SK-N-SH (cell line): ENCODE data around the gene ZNF267.

ENCODE experiments used
- CHD2 ChIP-seq: fragments of 150-350 bp; IDR thresholded peaks from 2 replicates; pipeline ENCODE4 v1.6.1; 2018; ENCODE audit warnings: low read length; ENCODE audit not compliant: partially characterized antibody
- CTCF ChIP-seq: fragments of 200-600 bp; sonication (generic); IDR thresholded peaks from 2 replicates; pipeline ENCODE4 v1.6.1; 2017; ENCODE audit warnings: antibody characterized with exemption, mild to moderate bottlenecking, moderate library complexity
- EZH2phosphoT487 ChIP-seq: fragments of 200-600 bp; sonication (generic); IDR thresholded peaks from 2 replicates; pipeline ENCODE4 v1.6.1; 2017; ENCODE audit warnings: low read depth, mixed run types, mild to moderate bottlenecking, antibody characterized with exemption, moderate library complexity, borderline replicate concordance
- JUND ChIP-seq: IDR thresholded peaks from 2 replicates; pipeline ENCODE4 v1.4.0; 2012
- RXRA ChIP-seq: IDR thresholded peaks from 2 replicates; pipeline ENCODE4 v1.4.0; 2012; ENCODE audit warnings: low read depth, mild to moderate bottlenecking, borderline replicate concordance
- TAF1 ChIP-seq: IDR thresholded peaks from 2 replicates; pipeline ENCODE4 v1.6.1; 2012; ENCODE audit warnings: low read depth, mild to moderate bottlenecking, low read length, moderate library complexity, borderline replicate concordance
- TF ChIP-seq, protein P1 (sequence below): IDR thresholded peaks from 2 replicates; pipeline ENCODE4 v1.6.1; 2012; ENCODE audit warnings: mild to moderate bottlenecking, low read depth, low read length, moderate library complexity
- TF ChIP-seq, protein P2 (sequence below): IDR thresholded peaks from 2 replicates; pipeline ENCODE4 v1.4.0; 2012; ENCODE audit warnings: low read depth, borderline replicate concordance

- TF ChIP-seq RXRA, result no peak
- no peak for TF ChIP-seq CHD2
- no peak for TF ChIP-seq CTCF
- no peak for TF ChIP-seq JUND
- TF ChIP-seq EZH2phosphoT487, result no peak
- TF ChIP-seq, protein P1, sequence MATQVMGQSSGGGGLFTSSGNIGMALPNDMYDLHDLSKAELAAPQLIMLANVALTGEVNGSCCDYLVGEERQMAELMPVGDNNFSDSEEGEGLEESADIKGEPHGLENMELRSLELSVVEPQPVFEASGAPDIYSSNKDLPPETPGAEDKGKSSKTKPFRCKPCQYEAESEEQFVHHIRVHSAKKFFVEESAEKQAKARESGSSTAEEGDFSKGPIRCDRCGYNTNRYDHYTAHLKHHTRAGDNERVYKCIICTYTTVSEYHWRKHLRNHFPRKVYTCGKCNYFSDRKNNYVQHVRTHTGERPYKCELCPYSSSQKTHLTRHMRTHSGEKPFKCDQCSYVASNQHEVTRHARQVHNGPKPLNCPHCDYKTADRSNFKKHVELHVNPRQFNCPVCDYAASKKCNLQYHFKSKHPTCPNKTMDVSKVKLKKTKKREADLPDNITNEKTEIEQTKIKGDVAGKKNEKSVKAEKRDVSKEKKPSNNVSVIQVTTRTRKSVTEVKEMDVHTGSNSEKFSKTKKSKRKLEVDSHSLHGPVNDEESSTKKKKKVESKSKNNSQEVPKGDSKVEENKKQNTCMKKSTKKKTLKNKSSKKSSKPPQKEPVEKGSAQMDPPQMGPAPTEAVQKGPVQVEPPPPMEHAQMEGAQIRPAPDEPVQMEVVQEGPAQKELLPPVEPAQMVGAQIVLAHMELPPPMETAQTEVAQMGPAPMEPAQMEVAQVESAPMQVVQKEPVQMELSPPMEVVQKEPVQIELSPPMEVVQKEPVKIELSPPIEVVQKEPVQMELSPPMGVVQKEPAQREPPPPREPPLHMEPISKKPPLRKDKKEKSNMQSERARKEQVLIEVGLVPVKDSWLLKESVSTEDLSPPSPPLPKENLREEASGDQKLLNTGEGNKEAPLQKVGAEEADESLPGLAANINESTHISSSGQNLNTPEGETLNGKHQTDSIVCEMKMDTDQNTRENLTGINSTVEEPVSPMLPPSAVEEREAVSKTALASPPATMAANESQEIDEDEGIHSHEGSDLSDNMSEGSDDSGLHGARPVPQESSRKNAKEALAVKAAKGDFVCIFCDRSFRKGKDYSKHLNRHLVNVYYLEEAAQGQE, result no peak
- no peak for TF ChIP-seq TAF1
- TF ChIP-seq, protein P2, sequence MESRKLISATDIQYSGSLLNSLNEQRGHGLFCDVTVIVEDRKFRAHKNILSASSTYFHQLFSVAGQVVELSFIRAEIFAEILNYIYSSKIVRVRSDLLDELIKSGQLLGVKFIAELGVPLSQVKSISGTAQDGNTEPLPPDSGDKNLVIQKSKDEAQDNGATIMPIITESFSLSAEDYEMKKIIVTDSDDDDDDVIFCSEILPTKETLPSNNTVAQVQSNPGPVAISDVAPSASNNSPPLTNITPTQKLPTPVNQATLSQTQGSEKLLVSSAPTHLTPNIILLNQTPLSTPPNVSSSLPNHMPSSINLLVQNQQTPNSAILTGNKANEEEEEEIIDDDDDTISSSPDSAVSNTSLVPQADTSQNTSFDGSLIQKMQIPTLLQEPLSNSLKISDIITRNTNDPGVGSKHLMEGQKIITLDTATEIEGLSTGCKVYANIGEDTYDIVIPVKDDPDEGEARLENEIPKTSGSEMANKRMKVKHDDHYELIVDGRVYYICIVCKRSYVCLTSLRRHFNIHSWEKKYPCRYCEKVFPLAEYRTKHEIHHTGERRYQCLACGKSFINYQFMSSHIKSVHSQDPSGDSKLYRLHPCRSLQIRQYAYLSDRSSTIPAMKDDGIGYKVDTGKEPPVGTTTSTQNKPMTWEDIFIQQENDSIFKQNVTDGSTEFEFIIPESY, result no peak
These were observed 23.7 kb downstream of the ZNF267 start for GRCh38 chr16:31897283-31897682.
